Nephron (organoid): ENCODE data around the gene SLC8A2.
"Not testable (repeated sequence)": the region's sequence is repeated elsewhere in the genome, so short reads cannot be mapped to it uniquely, and the experiment has no call there.

Experiments used
- H3K27ac Mint-ChIP-seq, 3 experiments: 2 replicates each; pipeline ENCODE4 v1.8.0; 2020; ENCODE audit warnings: mixed read lengths in 3 of 3, mild to moderate bottlenecking in 2 of 3, moderate library complexity in 1 of 3
- H3K27me3 Mint-ChIP-seq: 2 replicates; pipeline ENCODE4 v1.8.0; 2021; ENCODE audit warnings: low read depth, mild to moderate bottlenecking, moderate library complexity, mixed read lengths
- H3K36me3 Mint-ChIP-seq: 2 replicates; pipeline ENCODE4 v1.8.0; 2020; ENCODE audit warnings: low read depth, mixed read lengths
- H3K4me1 Mint-ChIP-seq: 2 replicates; pipeline ENCODE4 v1.8.0; 2020; ENCODE audit warnings: mixed read lengths
- H3K4me3 Mint-ChIP-seq, 3 experiments: 2 replicates each; pipeline ENCODE4 v1.8.0; 2020; ENCODE audit warnings: mild to moderate bottlenecking in 3 of 3, mixed read lengths in 3 of 3, moderate library complexity in 2 of 3
- H3K9me3 Mint-ChIP-seq: 2 replicates; pipeline ENCODE4 v1.8.0; 2020; ENCODE audit warnings: mixed read lengths
- TF ChIP-seq, protein P1 (sequence below), 3 experiments: fragments of 200-600 bp; sonication (generic); IDR thresholded peaks; one replicate each; pipeline ENCODE4 v1.5.0; 2021; ENCODE audit warnings: antibody characterized with exemption in 3 of 3; ENCODE audit not compliant: unreplicated experiment in 3 of 3

Gene SLC8A2

DNA sequence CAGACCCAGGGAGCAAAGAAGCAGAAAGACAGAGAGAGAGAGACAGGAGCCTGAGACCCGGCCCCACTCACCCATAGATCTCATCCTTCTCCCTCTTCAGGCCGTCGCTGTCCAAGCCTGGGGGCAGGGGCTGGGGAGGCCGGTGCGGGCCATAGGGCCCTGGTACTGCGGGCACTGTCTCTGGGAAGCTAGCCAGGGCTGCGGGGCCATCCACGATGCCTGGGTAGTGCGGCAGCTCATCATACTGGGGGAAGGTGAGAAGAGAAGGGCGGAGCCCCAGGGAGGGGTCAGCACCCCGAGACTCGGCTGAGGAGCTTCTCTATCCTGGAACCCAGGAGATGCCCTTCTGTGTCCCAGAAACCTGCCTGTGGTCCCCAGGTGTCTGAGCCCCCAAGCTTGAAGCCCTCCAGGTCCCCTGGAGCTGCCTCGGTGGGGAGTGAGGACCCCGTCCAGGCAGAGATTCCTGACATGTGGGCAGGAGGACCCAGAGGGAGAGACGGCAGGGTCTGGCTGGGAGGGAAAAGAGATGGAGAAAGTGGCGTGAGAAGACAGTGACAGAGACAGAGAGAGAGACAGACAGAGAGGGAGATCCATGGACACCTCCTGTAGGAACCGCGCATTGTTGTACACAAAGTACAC is 54.5 kb downstream of the SLC8A2 start:
- TF ChIP-seq, protein P1, sequence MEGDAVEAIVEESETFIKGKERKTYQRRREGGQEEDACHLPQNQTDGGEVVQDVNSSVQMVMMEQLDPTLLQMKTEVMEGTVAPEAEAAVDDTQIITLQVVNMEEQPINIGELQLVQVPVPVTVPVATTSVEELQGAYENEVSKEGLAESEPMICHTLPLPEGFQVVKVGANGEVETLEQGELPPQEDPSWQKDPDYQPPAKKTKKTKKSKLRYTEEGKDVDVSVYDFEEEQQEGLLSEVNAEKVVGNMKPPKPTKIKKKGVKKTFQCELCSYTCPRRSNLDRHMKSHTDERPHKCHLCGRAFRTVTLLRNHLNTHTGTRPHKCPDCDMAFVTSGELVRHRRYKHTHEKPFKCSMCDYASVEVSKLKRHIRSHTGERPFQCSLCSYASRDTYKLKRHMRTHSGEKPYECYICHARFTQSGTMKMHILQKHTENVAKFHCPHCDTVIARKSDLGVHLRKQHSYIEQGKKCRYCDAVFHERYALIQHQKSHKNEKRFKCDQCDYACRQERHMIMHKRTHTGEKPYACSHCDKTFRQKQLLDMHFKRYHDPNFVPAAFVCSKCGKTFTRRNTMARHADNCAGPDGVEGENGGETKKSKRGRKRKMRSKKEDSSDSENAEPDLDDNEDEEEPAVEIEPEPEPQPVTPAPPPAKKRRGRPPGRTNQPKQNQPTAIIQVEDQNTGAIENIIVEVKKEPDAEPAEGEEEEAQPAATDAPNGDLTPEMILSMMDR (IDR thresholded peaks at IDR 0.05; ENCODE audit: unreplicated experiment in 3 of 3): no peak
- H3K4me1 Mint-ChIP-seq: peaks cover 36% of the 10 kb centered on the region
- H3K27me3 Mint-ChIP-seq: peaks cover 59% of the 10 kb centered on the region
- no peaks in the 10 kb centered on the region for H3K9me3 Mint-ChIP-seq
- H3K27ac Mint-ChIP-seq: peak overlapping the region; percentile 8 to 58 (median 58)
- peak overlapping the region; percentile 84 to 92 (median 85) for H3K4me3 Mint-ChIP-seq
- H3K36me3 Mint-ChIP-seq: peaks cover 21% of the 10 kb centered on the region

DNA sequence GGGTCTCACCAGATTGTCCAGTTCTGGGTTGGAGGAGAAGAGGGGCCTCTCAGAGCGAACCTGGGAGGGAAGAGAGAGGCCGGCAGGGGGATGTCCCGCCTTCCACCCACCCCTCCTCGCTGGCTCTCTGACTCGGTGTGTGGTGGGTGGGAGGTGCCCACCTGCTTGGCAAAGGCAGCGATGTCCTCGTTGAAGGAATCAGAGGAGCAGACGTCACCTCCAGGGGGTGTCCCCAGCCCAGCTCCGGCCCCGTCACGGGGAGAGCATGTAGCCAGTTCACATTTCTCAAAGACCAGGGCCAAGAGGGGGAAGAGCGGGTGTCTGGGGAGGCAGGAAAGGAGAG is 55.1 kb downstream of the SLC8A2 start:
- H3K27ac Mint-ChIP-seq: no peak overlapping the region
- H3K27me3 Mint-ChIP-seq: peaks cover 55% of the 10 kb centered on the region
- H3K4me3 Mint-ChIP-seq: peak overlapping the region; percentile 43 to 92 (median 70)
- TF ChIP-seq, protein P1 (IDR thresholded peaks at IDR 0.05; ENCODE audit: unreplicated experiment in 3 of 3): no peak
- H3K4me1 Mint-ChIP-seq: peaks cover 30% of the 10 kb centered on the region
- H3K36me3 Mint-ChIP-seq: peaks cover 21% of the 10 kb centered on the region
- no peaks in the 10 kb centered on the region for H3K9me3 Mint-ChIP-seq

- Mint-ChIP-seq H3K4me1 (peaks cover 25% of the 10 kb centered on the region), H3K36me3 (peaks cover 21% of the 10 kb centered on the region), H3K4me3 (peak overlapping the region; percentile 34 to 63 (median 40)), H3K27me3 (peaks cover 51% of the 10 kb centered on the region), H3K27ac (no peak overlapping the region), H3K9me3 (no peaks in the 10 kb centered on the region)
- TF ChIP-seq, protein P1 (IDR thresholded peaks at IDR 0.05; ENCODE audit: unreplicated experiment in 3 of 3): no peak
Measured at GRCh38 chr19:47415953-47416642, 55.6 kb downstream of the SLC8A2 start.

- Mint-ChIP-seq H3K27ac (no peak overlapping the region), H3K4me1 (peaks cover 14% of the 10 kb centered on the region)
Measured at GRCh38 chr19:47414469-47414868, 57.2 kb downstream of the SLC8A2 start.

DNA sequence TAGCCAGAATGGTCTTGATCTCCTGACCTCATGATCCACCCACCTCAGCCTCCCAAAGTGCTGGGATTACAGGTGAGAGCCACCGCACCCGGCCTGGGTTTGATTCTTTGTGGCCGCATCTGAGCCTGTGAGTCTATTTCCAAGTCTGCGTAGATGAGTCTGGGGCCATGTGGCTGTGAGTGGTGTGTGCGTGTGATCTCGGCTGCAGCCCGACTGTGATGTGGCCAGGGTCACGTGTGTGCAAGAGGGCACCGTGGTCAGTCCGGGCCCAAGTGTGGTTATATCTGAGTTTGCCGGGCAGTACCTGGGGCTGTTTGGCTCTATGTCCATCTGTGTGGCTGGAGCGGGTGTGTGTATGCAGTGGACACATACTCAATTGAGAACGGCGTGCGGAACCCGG is 57.8 kb downstream of the SLC8A2 start:
- peaks cover 25% of the 10 kb centered on the region for H3K36me3 Mint-ChIP-seq
- no peak overlapping the region for H3K27ac Mint-ChIP-seq
- peaks cover 14% of the 10 kb centered on the region for H3K4me1 Mint-ChIP-seq
- H3K27me3 Mint-ChIP-seq: peaks cover 36% of the 10 kb centered on the region
- H3K4me3 Mint-ChIP-seq: no peak overlapping the region
- H3K9me3 Mint-ChIP-seq: no peaks in the 10 kb centered on the region
- TF ChIP-seq, protein P1 (IDR thresholded peaks at IDR 0.05; ENCODE audit: unreplicated experiment in 3 of 3): no peak

More at GRCh38 chr19:47414469-47414868, 57.2 kb downstream of the SLC8A2 start:
- Mint-ChIP-seq H3K4me3 (no peak overlapping the region), H3K27me3 (peaks cover 35% of the 10 kb centered on the region), H3K36me3 (peaks cover 21% of the 10 kb centered on the region), H3K9me3 (no peaks in the 10 kb centered on the region)
- TF ChIP-seq, protein P1 (IDR thresholded peaks at IDR 0.05; ENCODE audit: unreplicated experiment in 3 of 3): peak in 2 of 3 experiments; percentile 16 to 19

DNA sequence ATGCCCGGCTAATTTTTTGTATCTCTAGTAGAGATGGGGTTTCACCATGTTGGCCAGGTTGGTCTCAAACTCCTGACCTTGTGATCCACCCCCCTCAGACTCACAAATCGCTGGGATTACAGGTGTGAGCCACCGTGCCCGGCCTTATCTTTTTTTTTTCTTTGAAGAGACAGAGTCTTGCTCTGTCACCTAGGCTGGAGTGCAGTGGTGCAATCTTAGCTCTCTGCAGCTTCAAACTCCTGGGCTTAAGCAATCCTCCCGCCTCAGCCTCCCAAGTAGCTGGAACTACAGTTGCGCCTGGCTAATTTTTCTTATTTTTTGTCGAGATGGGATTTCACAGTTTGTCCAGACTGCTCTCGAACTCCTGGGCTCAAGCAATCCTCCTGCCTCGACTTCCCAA is 60.0 kb downstream of the SLC8A2 start:
- not testable (repeated sequence) for H3K4me1 Mint-ChIP-seq, H3K4me3 Mint-ChIP-seq, H3K27ac Mint-ChIP-seq, H3K9me3 Mint-ChIP-seq
- peaks cover 34% of the 10 kb centered on the region for H3K36me3 Mint-ChIP-seq
- H3K27me3 Mint-ChIP-seq: peaks cover 25% of the 10 kb centered on the region
